ENCODE measurements around the gene CLRN3. TPM values are rescaled to one million over a fixed set of nuclear protein-coding genes. Genes with fewer than 3 reads are reported as not detected.

The CLRN3 gene
- total RNA-seq, 4 donors from 2014 or later, result not detected

- Histone ChIP-seq H3K36me3 (no peaks in the 10 kb centered on the region), H3K27ac (no peak overlapping the region), H3K4me3 (no peak overlapping the region), H3K9me3 (peaks cover 0 to under 1% (median 0%) of the 10 kb centered on the region in 4 donors), H3K27me3 (no peaks in the 10 kb centered on the region), H3K4me1 (peaks cover 0 to 7% (median 1%) of the 10 kb centered on the region in 4 donors)
- no peak for DNase-seq (ENCODE audit: low spot score in 2 of 2)
- 72 to 81% methylated on average over 11 of the region's 11 CpGs for WGBS, 2 donors
- no peak for TF ChIP-seq CTCF (IDR thresholded peaks at IDR 0.05)
- TF ChIP-seq EP300 (IDR thresholded peaks at IDR 0.05), result no peak
- TF ChIP-seq POLR2A (IDR thresholded peaks at IDR 0.05), result no peak
Observed at GRCh38 chr10:127874671-127875448, 17.9 kb downstream of the CLRN3 start.

GRCh38 chr10:127873901-127874470 is 18.8 kb downstream of the CLRN3 start:
- H3K27ac ChIP-seq, result no peak overlapping the region
- H3K4me3 ChIP-seq, result no peak overlapping the region
- peaks cover 0 to 7% (median 1%) of the 10 kb centered on the region in 4 donors for H3K4me1 ChIP-seq
- TF ChIP-seq CTCF (IDR thresholded peaks at IDR 0.05), result no peak
- TF ChIP-seq EP300 (IDR thresholded peaks at IDR 0.05), result no peak
- TF ChIP-seq POLR2A (IDR thresholded peaks at IDR 0.05), result no peak
- H3K36me3 ChIP-seq, result no peaks in the 10 kb centered on the region
- DNase-seq (ENCODE audit: low spot score in 2 of 2), result no peak
- WGBS, 2 donors, result 86 to 94% methylated on average over 11 of the region's 11 CpGs
- peaks cover 0 to 9% (median 0%) of the 10 kb centered on the region in 4 donors for H3K9me3 ChIP-seq
- no peaks in the 10 kb centered on the region for H3K27me3 ChIP-seq

GRCh38 chr10:127872871-127873600 is 19.7 kb downstream of the CLRN3 start:
- TF ChIP-seq EP300 (IDR thresholded peaks at IDR 0.05), result no peak
- no peak for TF ChIP-seq POLR2A (IDR thresholded peaks at IDR 0.05)
- TF ChIP-seq CTCF (IDR thresholded peaks at IDR 0.05), result peak in 1 of 5 experiments; percentile 11
- Histone ChIP-seq H3K27ac (no peak overlapping the region), H3K27me3 (no peaks in the 10 kb centered on the region), H3K9me3 (peaks cover 0 to 17% (median 0%) of the 10 kb centered on the region in 4 donors), H3K4me1 (peaks cover 0 to 7% (median 1%) of the 10 kb centered on the region in 4 donors), H3K4me3 (no peak overlapping the region), H3K36me3 (no peaks in the 10 kb centered on the region)
- no peak for DNase-seq (ENCODE audit: low spot score in 2 of 2)
- WGBS, 2 donors, result 73 to 85% methylated on average over 11 to 12 of the region's 12 CpGs

GRCh38 chr10:127872011-127872761 is 20.6 kb downstream of the CLRN3 start:
- peaks cover 0 to 7% (median 1%) of the 10 kb centered on the region in 4 donors for H3K4me1 ChIP-seq
- no peak for DNase-seq (ENCODE audit: low spot score in 2 of 2)
- H3K9me3 ChIP-seq, result peaks cover 0 to 17% (median 0%) of the 10 kb centered on the region in 4 donors
- TF ChIP-seq EP300 (IDR thresholded peaks at IDR 0.05) (no peak), POLR2A (IDR thresholded peaks at IDR 0.05) (no peak), CTCF (IDR thresholded peaks at IDR 0.05) (no peak)
- no peaks in the 10 kb centered on the region for H3K27me3 ChIP-seq
- no peak overlapping the region for H3K4me3 ChIP-seq
- no peak overlapping the region for H3K27ac ChIP-seq
- 55 to 57% methylated on average over 16 to 23 of the region's 23 CpGs for whole genome bisulfite sequencing, 2 donors
- no peaks in the 10 kb centered on the region for H3K36me3 ChIP-seq
